Lower leg skin (tissue), 4 donors: Measurements from ENCODE around the gene YAP1. TPM values are rescaled to one million over a fixed set of nuclear protein-coding genes. Genes with fewer than 3 reads are reported as not detected.

Experiments used
- DNase-seq, 2 donors: peaks; one replicate each; pipeline ENCODE4 v3.0.0-alpha.2; 2019; ENCODE audit warnings: low spot score in 2 of 2
- H3K4me3 ChIP-seq: fragments of 200-600 bp; sonication (generic); 2 replicates; pipeline ENCODE4 v1.5.1; 2017; ENCODE audit warnings: mild to moderate bottlenecking, low read depth; ENCODE audit not compliant: poor library complexity, severe bottlenecking
- CTCF ChIP-seq, 3 donors: fragments of 450-650 bp; IDR thresholded peaks; one replicate each; pipeline ENCODE4 v1.5.1; 2016; ENCODE audit warnings: antibody characterized with exemption in 3 of 3, mild to moderate bottlenecking in 3 of 3, moderate library complexity in 2 of 3
- POLR2A ChIP-seq, 2 donors: fragments of 450-650 bp; IDR thresholded peaks; one replicate each; pipeline ENCODE4 v1.6.1; 2016 to 2017; ENCODE audit warnings: antibody characterized with exemption in 2 of 2, mild to moderate bottlenecking in 1 of 2, moderate library complexity in 1 of 2
- WGBS, 2 donors: methylation state at CpG; one replicate each; pipeline ENCODE4 v1.1.5; 2018; 5-methylcytosine and 5-hydroxymethylcytosine counted together
- intact Hi-C: fragments of 100-400 bp; cut with DNase I; formaldehyde crosslinking; loops from one replicate; pipeline ENCODE4 v1.15.0; 2023; ENCODE audit warnings: low total_unique reads
- total RNA-seq, 4 donors: library from RNA; depleted of rRNA; stranded (reverse); fragments of >200 nt; gene quantifications; one replicate each; pipeline ENCODE4 v1.1.0, GENCODE V29; 2016

Gene YAP1
- total RNA-seq, 4 donors from 2014 or later, result 164 to 241 (median 211) TPM

- intact Hi-C loops, result no loop called here
- no peak for DNase-seq
- 81 to 82% methylated on average over 2 of the region's 2 CpGs for WGBS, 2 donors
- TF ChIP-seq POLR2A (IDR thresholded peaks at IDR 0.05) (no peak), CTCF (IDR thresholded peaks at IDR 0.05) (no peak)
- H3K4me3 ChIP-seq, result no peak overlapping the region
Observed at GRCh38 chr11:102243399-102243884, 133.2 kb downstream of the YAP1 start.

- no peak for DNase-seq
Observed at GRCh38 chr11:102244681-102245409, 134.6 kb downstream of the YAP1 start.

GRCh38 chr11:102251423-102251822, 141.2 kb downstream of the YAP1 start:
- DNase-seq, result no peak
- TF ChIP-seq CTCF (IDR thresholded peaks at IDR 0.05) (no peak), POLR2A (IDR thresholded peaks at IDR 0.05) (no peak)
- 91 to 95% methylated on average over 2 of the region's 2 CpGs for WGBS, 2 donors
- H3K4me3 ChIP-seq, result no peak overlapping the region
- intact Hi-C loops, result no loop called here

More at GRCh38 chr11:102244681-102245409, 134.6 kb downstream of the YAP1 start:
- TF ChIP-seq POLR2A (IDR thresholded peaks at IDR 0.05), result no peak
- TF ChIP-seq CTCF (IDR thresholded peaks at IDR 0.05), result no peak
- no peak overlapping the region for H3K4me3 ChIP-seq
- intact Hi-C loops, result no loop called here
- 59 to 63% methylated on average over 5 of the region's 5 CpGs for WGBS, 2 donors

GRCh38 chr11:102252339-102252891, 142.2 kb downstream of the YAP1 start:
- no peak for DNase-seq
- no peak for TF ChIP-seq POLR2A (IDR thresholded peaks at IDR 0.05)
- no peak for TF ChIP-seq CTCF (IDR thresholded peaks at IDR 0.05)
- H3K4me3 ChIP-seq, result no peak overlapping the region
- WGBS, 2 donors, result 67 to 70% methylated on average over 6 of the region's 6 CpGs
- intact Hi-C loops, result no loop called here

DNA sequence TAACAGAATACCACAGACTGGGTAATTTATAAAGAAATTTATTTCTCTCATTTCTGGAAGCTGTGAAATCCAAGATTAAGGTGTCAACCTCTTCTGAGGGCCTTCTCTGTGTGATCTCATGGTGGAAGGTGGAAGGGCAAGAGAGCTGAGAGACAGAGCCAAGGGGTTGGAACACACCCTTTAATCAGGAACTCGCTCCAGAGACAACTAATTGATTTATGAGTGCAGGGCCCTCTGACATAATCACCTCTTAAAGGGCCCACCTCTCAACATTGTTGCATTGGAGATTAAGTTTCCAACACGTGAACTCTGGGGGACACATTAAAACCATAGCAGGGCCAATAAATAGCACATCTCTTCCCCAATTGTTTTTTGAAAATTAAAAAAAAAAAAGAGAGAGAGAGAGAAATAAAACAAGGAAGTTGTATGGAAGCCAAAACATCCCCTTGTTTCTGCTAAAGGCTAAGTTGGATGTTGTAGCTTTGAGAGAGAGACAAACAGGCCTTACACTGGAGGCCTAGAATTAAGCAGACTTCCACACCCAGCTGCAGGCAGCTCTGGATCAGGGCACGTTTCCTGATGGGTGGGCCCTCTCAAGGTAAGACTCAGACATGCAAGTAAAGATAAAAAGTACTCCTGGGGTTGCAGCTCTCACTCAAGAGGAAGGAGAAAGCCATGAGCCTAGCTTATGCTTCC, 142.9 kb downstream of the YAP1 start:
- intact Hi-C loops, result no loop called here
- no peak for DNase-seq
- no peak overlapping the region for H3K4me3 ChIP-seq
- WGBS, 2 donors, result 15 to 20% methylated on average over 3 of the region's 3 CpGs
- no peak for TF ChIP-seq CTCF (IDR thresholded peaks at IDR 0.05)
- no peak for TF ChIP-seq POLR2A (IDR thresholded peaks at IDR 0.05)
